Esophagus squamous epithelium (tissue), 5 donors: ENCODE measurements around the gene MVB12A. TPM values are rescaled to one million over a fixed set of nuclear protein-coding genes. Genes with fewer than 3 reads are reported as not detected.

ENCODE experiments used
- DNase-seq: peaks from one replicate; lab custom pipeline; 2025; lab: John Stamatoyannopoulos, UW
- H3K27ac ChIP-seq, 4 donors: fragments of 200-600 bp; sonication (generic); one replicate each; pipeline ENCODE4 v1.5.1; 2016 to 2019; ENCODE audit warnings: mild to moderate bottlenecking in 1 of 4
- H3K27me3 ChIP-seq, 4 donors: fragments of 200-600 bp; sonication (generic); 1 replicate in 3 of 4; 2 replicates in 1 of 4; pipeline versions ENCODE4 v1.5.1 to v1.6.0; 2017 to 2021; ENCODE audit warnings: antibody characterized with exemption in 1 of 4
- H3K36me3 ChIP-seq, 3 donors: fragments of 200-600 bp; sonication (generic); one replicate each; pipeline ENCODE4 v1.5.1; 2016 to 2019
- H3K4me1 ChIP-seq, 3 donors: fragments of 200-600 bp; sonication (generic); one replicate each; pipeline ENCODE4 v1.5.1; 2017 to 2019
- H3K4me3 ChIP-seq, 4 donors: fragments of 200-600 bp; sonication (generic); 1 replicate in 3 of 4; 2 replicates in 1 of 4; pipeline ENCODE4 v1.5.1; 2016 to 2019; ENCODE audit warnings: mild to moderate bottlenecking in 2 of 4, moderate library complexity in 1 of 4
- H3K9me3 ChIP-seq, 3 donors: fragments of 200-600 bp; sonication (generic); one replicate each; pipeline ENCODE4 v1.5.1; 2016 to 2019
- CTCF ChIP-seq, 6 experiments: fragments of 450-650 bp in 4 of 6; fragments of 200-600 bp in 2 of 6; sonication (generic) in 2 of 6; IDR thresholded peaks; one replicate each; pipeline ENCODE4 v1.5.1; 2016 to 2019; ENCODE audit warnings: antibody characterized with exemption in 6 of 6, mild to moderate bottlenecking in 4 of 6, moderate library complexity in 4 of 6
- POLR2A ChIP-seq, 4 donors: fragments of 450-650 bp; IDR thresholded peaks; one replicate each; pipeline ENCODE4 v1.6.1; 2017; ENCODE audit warnings: antibody characterized with exemption in 4 of 4, mild to moderate bottlenecking in 4 of 4, moderate library complexity in 3 of 4
- WGBS, 2 donors: methylation state at CpG; one replicate each; pipeline ENCODE4 v1.1.5; 2018; 5-methylcytosine and 5-hydroxymethylcytosine counted together
- intact Hi-C: fragments of 100-400 bp; cut with DNase I; formaldehyde crosslinking; loops from one replicate; pipeline ENCODE4 v1.15.0; 2022
- total RNA-seq, 4 donors: library from RNA; depleted of rRNA; stranded (reverse); fragments of >200 nt; gene quantifications; one replicate each; pipeline ENCODE4 v1.1.0, GENCODE V29; 2016
- donor health status: DM: yes; HTN: yes; CAD: no.

MVB12A gene
- total RNA-seq, 4 donors from 2014 or later = 54.0 to 96.3 (median 61.7) TPM

GRCh38 chr19:17473041-17473440, 53.2 kb downstream of the MVB12A start:
- no peak for TF ChIP-seq POLR2A (IDR thresholded peaks at IDR 0.05)
- TF ChIP-seq CTCF (IDR thresholded peaks at IDR 0.05) = no peak
- H3K36me3 ChIP-seq = no peaks in the 10 kb centered on the region
- peaks cover 10 to 60% (median 30%) of the 10 kb centered on the region in 3 donors for H3K4me1 ChIP-seq
- 74 to 80% methylated on average over 9 of the region's 9 CpGs for WGBS, 2 donors
- H3K27me3 ChIP-seq = no peaks in the 10 kb centered on the region
- intact Hi-C loops = no loop called here
- no peak overlapping the region for H3K4me3 ChIP-seq
- DNase-seq = no peak
- H3K27ac ChIP-seq = peak overlapping the region in 1 of 4 donors; percentile 1
- no peaks in the 10 kb centered on the region for H3K9me3 ChIP-seq

Other genes starting within 250 kb of the MVB12A start
- gene USE1, start 204.7 kb upstream of the MVB12A start, total RNA-seq = 10 to 100 TPM; 11.2 to 22.5 (median 17.6) TPM
- gene OCEL1, start 193.8 kb upstream of the MVB12A start, total RNA-seq = 1 to 10 TPM; 1.8 to 6.9 (median 4.1) TPM
- gene NR2F6, start 174.1 kb upstream of the MVB12A start, total RNA-seq = 100 to 1,000 TPM in 1 of 4 donors, 10 to 100 TPM in 3; 52.8 to 115 (median 82.7) TPM
- 1 to 10 TPM in 1 of 4 donors, under 1 TPM in 2, not detected in 1; 0.70 to 4.8 (median 0.73) TPM for gene USHBP1, start 155.3 kb upstream of the MVB12A start, total RNA-seq
- 10 to 100 TPM; 29.1 to 55.8 (median 53.1) TPM for gene BABAM1, start 152.6 kb upstream of the MVB12A start, total RNA-seq
- gene ANKLE1, start 138.1 kb upstream of the MVB12A start, total RNA-seq = under 1 TPM in 3 of 4 donors, not detected in 1; 0.12 to 0.57 (median 0.22) TPM
- gene ABHD8, start 116.6 kb upstream of the MVB12A start, total RNA-seq = 1 to 10 TPM; 2.0 to 8.4 (median 5.2) TPM
- gene MRPL34, start 114.2 kb upstream of the MVB12A start, total RNA-seq = 10 to 100 TPM; 91.1 to 97.2 (median 92.8) TPM
- gene DDA1, start 110.5 kb upstream of the MVB12A start, total RNA-seq = 10 to 100 TPM; 16.4 to 29.0 (median 22.7) TPM
- gene ANO8, start 85.2 kb upstream of the MVB12A start, total RNA-seq = 10 to 100 TPM in 1 of 4 donors, 1 to 10 TPM in 3; 3.8 to 19.1 (median 6.5) TPM
- 10 to 100 TPM; 22.7 to 34.9 (median 31.4) TPM for gene GTPBP3, start 82.5 kb upstream of the MVB12A start, total RNA-seq
- gene PLVAP, start 42.7 kb upstream of the MVB12A start, total RNA-seq = 10 to 100 TPM in 3 of 4 donors, 1 to 10 TPM in 1; 9.1 to 38.3 (median 25.7) TPM
- not detected for gene CCDC194, start 25.9 kb upstream of the MVB12A start, total RNA-seq
- 10 to 100 TPM in 3 of 4 donors, 1 to 10 TPM in 1; 4.1 to 66.8 (median 31.0) TPM for gene BST2, start 14.4 kb upstream of the MVB12A start, total RNA-seq
- under 1 TPM in 2 of 4 donors, not detected in 2; 0.19 to 0.26 TPM for gene TMEM221, start 28.6 kb downstream of the MVB12A start, total RNA-seq
- not detected for gene NXNL1, start 40.9 kb downstream of the MVB12A start, total RNA-seq
- 10 to 100 TPM in 1 of 4 donors, 1 to 10 TPM in 3; 4.1 to 19.5 (median 8.7) TPM for gene SLC27A1, start 50.5 kb downstream of the MVB12A start, total RNA-seq
- 100 to 1,000 TPM in 1 of 4 donors, 10 to 100 TPM in 3; 84.5 to 104 (median 92.5) TPM for gene PGLS, start 91.6 kb downstream of the MVB12A start, total RNA-seq
- gene COLGALT1, start 135.6 kb downstream of the MVB12A start, total RNA-seq = 10 to 100 TPM; 23.1 to 51.9 (median 35.6) TPM